DOHH2 (cell line): ENCODE measurements around the gene LMBRD2.

ENCODE experiments used
- H3F3A ChIP-seq: fragments of 200-600 bp; sonication (generic), shearing (Covaris generic); 2 replicates; pipeline ENCODE4 v1.6.0; 2016; ENCODE audit warnings: antibody characterized with exemption, mild to moderate bottlenecking; ENCODE audit not compliant: control insufficient read depth, insufficient read depth
- H3K27ac ChIP-seq: fragments of 200-600 bp; sonication (generic); 2 replicates; pipeline ENCODE4 v1.5.1; 2014; ENCODE audit warnings: low read depth, mild to moderate bottlenecking, low read length, moderate library complexity
- H3K27me3 ChIP-seq: fragments of 200-600 bp; sonication (generic); 2 replicates; pipeline ENCODE4 v1.6.1; 2014; ENCODE audit warnings: mild to moderate bottlenecking, low read length, mixed read lengths; ENCODE audit not compliant: control insufficient read depth
- H3K36me3 ChIP-seq: fragments of 200-600 bp; sonication (generic); 2 replicates; pipeline ENCODE4 v1.6.1; 2014; ENCODE audit warnings: mild to moderate bottlenecking, low read length, moderate library complexity, mixed read lengths; ENCODE audit not compliant: control insufficient read depth
- H3K4me1 ChIP-seq: fragments of 200-600 bp; sonication (generic); 2 replicates; pipeline ENCODE4 v1.6.1; 2014; ENCODE audit warnings: mild to moderate bottlenecking, low read length, mixed read lengths; ENCODE audit not compliant: control insufficient read depth
- H3K4me2 ChIP-seq: fragments of 200-600 bp; sonication (generic); 2 replicates; pipeline ENCODE4 v1.6.0; 2014; ENCODE audit warnings: mild to moderate bottlenecking, low read length, moderate library complexity
- H3K4me3 ChIP-seq: fragments of 200-600 bp; sonication (generic); 2 replicates; pipeline ENCODE4 v1.5.1; 2014; ENCODE audit warnings: mild to moderate bottlenecking, low read length, mixed read lengths
- H3K79me2 ChIP-seq: fragments of 200-600 bp; sonication (generic); 2 replicates; pipeline ENCODE4 v1.6.1; 2014; ENCODE audit warnings: mild to moderate bottlenecking, low read length, mixed read lengths; ENCODE audit not compliant: control insufficient read depth
- H3K9me2 ChIP-seq: fragments of 200-600 bp; sonication (generic); replicated peaks from 2 replicates; pipeline ENCODE4 v1.6.1; 2014; ENCODE audit warnings: mild to moderate bottlenecking, low read length, mixed read lengths; ENCODE audit not compliant: control insufficient read depth
- H3K9me3 ChIP-seq: fragments of 200-600 bp; sonication (generic); 2 replicates; pipeline ENCODE4 v1.6.1; 2014; ENCODE audit warnings: antibody characterized with exemption, low read length, mixed read lengths; ENCODE audit not compliant: control insufficient read depth, insufficient read depth
- H4K20me1 ChIP-seq: fragments of 200-600 bp; sonication (generic); 2 replicates; pipeline ENCODE4 v1.6.0; 2014; ENCODE audit warnings: low read depth, mild to moderate bottlenecking, antibody characterized with exemption, low read length, moderate library complexity; ENCODE audit not compliant: control insufficient read depth, insufficient read depth
- CTCF ChIP-seq: fragments of 200-600 bp; sonication (generic); IDR thresholded peaks from one replicate; pipeline ENCODE4 v1.5.1; 2014; ENCODE audit warnings: antibody characterized with exemption, mild to moderate bottlenecking, low read depth, low read length; ENCODE audit not compliant: poor library complexity, severe bottlenecking
- EZH2phosphoT487 ChIP-seq: fragments of 200-600 bp; sonication (generic); IDR thresholded peaks from 2 replicates; pipeline ENCODE4 v1.6.1; 2017; ENCODE audit warnings: borderline replicate concordance, mild to moderate bottlenecking, antibody characterized with exemption, low read length, moderate library complexity, mixed read lengths

The LMBRD2 gene

GRCh38 chr5:36060420-36060887 is 91.2 kb downstream of the LMBRD2 start:
- H3K4me1 ChIP-seq = no peaks in the 10 kb centered on the region
- no peak overlapping the region for H3K4me3 ChIP-seq
- no peaks in the 10 kb centered on the region for H3K9me2 ChIP-seq
- H3K36me3 ChIP-seq = no peaks in the 10 kb centered on the region
- no peaks in the 10 kb centered on the region for H3K9me3 ChIP-seq
- TF ChIP-seq EZH2phosphoT487 (no peak), CTCF (peak; percentile 36)
- H3K27me3 ChIP-seq = no peaks in the 10 kb centered on the region
- no peak overlapping the region for H3K27ac ChIP-seq
- H3F3A ChIP-seq = no peaks in the 10 kb centered on the region
- H3K79me2 ChIP-seq = no peaks in the 10 kb centered on the region
- no peaks in the 10 kb centered on the region for H4K20me1 ChIP-seq
- no peak overlapping the region for H3K4me2 ChIP-seq

- H3K27me3 ChIP-seq = no peaks in the 10 kb centered on the region
- H3K79me2 ChIP-seq = no peaks in the 10 kb centered on the region
- no peaks in the 10 kb centered on the region; the same call in 1 of the 2 replicates for H3K4me1 ChIP-seq
- H3F3A ChIP-seq = no peaks in the 10 kb centered on the region
- no peaks in the 10 kb centered on the region for H3K9me2 ChIP-seq
- no peak overlapping the region for H3K4me3 ChIP-seq
- H3K4me2 ChIP-seq = no peak overlapping the region
- no peak for TF ChIP-seq EZH2phosphoT487
- TF ChIP-seq CTCF = no peak
- no peaks in the 10 kb centered on the region for H4K20me1 ChIP-seq
- no peak overlapping the region for H3K27ac ChIP-seq
- no peaks in the 10 kb centered on the region for H3K36me3 ChIP-seq
- H3K9me3 ChIP-seq = no peaks in the 10 kb centered on the region
Observed at GRCh38 chr5:36059571-36060419, 91.9 kb downstream of the LMBRD2 start.

GRCh38 chr5:36058776-36059175 is 92.9 kb downstream of the LMBRD2 start:
- Histone ChIP-seq H3K4me2 (no peak overlapping the region), H3K4me3 (no peak overlapping the region), H3K27ac (no peak overlapping the region), H3K9me3 (no peaks in the 10 kb centered on the region), H3F3A (no peaks in the 10 kb centered on the region), H3K36me3 (no peaks in the 10 kb centered on the region), H3K4me1 (no peaks in the 10 kb centered on the region; the same call in 1 of the 2 replicates), H3K9me2 (no peaks in the 10 kb centered on the region), H3K79me2 (no peaks in the 10 kb centered on the region), H4K20me1 (no peaks in the 10 kb centered on the region), H3K27me3 (no peaks in the 10 kb centered on the region)
- TF ChIP-seq EZH2phosphoT487 (no peak), CTCF (no peak)
